K562 (cell line): ENCODE results near the gene LENG9. TPM values are rescaled to one million over a fixed set of nuclear protein-coding genes. Genes with fewer than 3 reads are reported as not detected.
"Not testable (repeated sequence)": the region's sequence is repeated elsewhere in the genome, so short reads cannot be mapped to it uniquely, and the experiment has no call there.

Source experiments
- ATAC-seq: fragments of 200-7000 bp; cut with Tn5 transposase; 3 replicates; pipeline ENCODE4 v1.9.1; 2020; ENCODE audit warnings: moderate library complexity
- BruUV-seq: library from RNA; stranded (reverse); fragments of 400-500 nt; replicated peaks from 2 replicates; lab custom pipeline; 2021; lab: Mats Ljungman, UMichigan
- CTCF ChIA-PET: fragments of 300-600 bp; formaldehyde crosslinking; extraction: SDS; loops from one replicate; lab custom pipeline; 2021; ENCODE audit warnings: low intra/inter-chr PET ratio; lab: Yijun Ruan, JAX
- POLR2A ChIA-PET: fragments of 300-600, 350-650 bp; sonication (Branson Sonifier 250); formaldehyde crosslinking; extraction: SDS; loops from one replicate; lab custom pipeline; 2021; ENCODE audit warnings: antibody characterized with exemption, inconsistent platforms; lab: Yijun Ruan, JAX
- DNase-seq, 4 experiments: peaks; one replicate each; pipeline versions ENCODE4 v3.0.0 to v3.0.0-alpha.2; 2011 to 2018; ENCODE audit warnings: low spot score in 3 of 4, mixed read lengths in 3 of 4; ENCODE audit errors: extremely low read depth in 1 of 4
- FAIRE-seq: peaks from 2 replicates; lab custom pipeline; 2011; peaks lifted over from hg19 to GRCh38; lab: Jason Lieb, UNC
- H2AFZ ChIP-seq: 2 replicates; pipeline ENCODE4 v1.6.0; 2011; ENCODE audit warnings: low read depth, low read length, control low read depth, inconsistent platforms
- H3K27ac ChIP-seq: fragments of 200-600 bp; 3 replicates; pipeline ENCODE4 v1.8.0; 2011; ENCODE audit warnings: low read depth, mild to moderate bottlenecking, control low read depth, inconsistent platforms, low read length, moderate library complexity, mixed read lengths; ENCODE audit errors: extremely low read depth
- H3K27me3 ChIP-seq, 2 experiments: fragments of 300-600 bp in 1 of 2; 2 replicates in 1 of 2; 3 replicates in 1 of 2; pipeline versions ENCODE4 v1.6.0 to v1.8.0; 2011; ENCODE audit warnings: inconsistent platforms in 2 of 2, low read length in 2 of 2, mild to moderate bottlenecking in 1 of 2, mixed read lengths in 1 of 2, moderate library complexity in 1 of 2; ENCODE audit not compliant: control insufficient read depth in 2 of 2, insufficient read depth in 2 of 2
- H3K36me3 ChIP-seq: fragments of 300-600 bp; 3 replicates; pipeline ENCODE4 v1.8.0; 2011; ENCODE audit warnings: mild to moderate bottlenecking, low read length, inconsistent platforms; ENCODE audit not compliant: control insufficient read depth, insufficient read depth
- H3K4me1 ChIP-seq, 2 experiments: fragments of 200-600 bp in 1 of 2; replicated peaks in 1 of 2; 2 replicates in 1 of 2; 3 replicates in 1 of 2; pipeline versions ENCODE4 v1.5.1 to v1.8.0; 2011; ENCODE audit warnings: inconsistent platforms in 2 of 2, low read length in 2 of 2, mild to moderate bottlenecking in 1 of 2, mixed read lengths in 1 of 2, moderate library complexity in 1 of 2; ENCODE audit not compliant: control insufficient read depth in 2 of 2, insufficient read depth in 2 of 2
- H3K4me2 ChIP-seq: 2 replicates; pipeline ENCODE4 v1.6.1; 2011; ENCODE audit warnings: low read length, control low read depth, inconsistent platforms, mixed read lengths; ENCODE audit not compliant: insufficient read depth
- H3K4me3 ChIP-seq: fragments of 200-600 bp; sonication (generic), shearing (Covaris generic); 2 replicates; pipeline ENCODE4 v1.5.1; 2016; ENCODE audit warnings: control low read depth, inconsistent platforms
- H3K79me2 ChIP-seq: fragments of 200-600 bp; 3 replicates; pipeline ENCODE4 v1.8.0; 2011; ENCODE audit warnings: low read length, inconsistent platforms; ENCODE audit not compliant: control insufficient read depth, insufficient read depth
- H3K9ac ChIP-seq, 2 experiments: 2 replicates each; pipeline versions ENCODE4 v1.6.0 to v1.6.1; 2011; ENCODE audit warnings: low read depth in 2 of 2, low read length in 2 of 2, control low read depth in 1 of 2, inconsistent platforms in 1 of 2, mild to moderate bottlenecking in 1 of 2, mixed read lengths in 1 of 2; ENCODE audit not compliant: insufficient read depth in 1 of 2
- H3K9me1 ChIP-seq: one replicate; pipeline ENCODE4 v1.6.0; 2011; ENCODE audit warnings: inconsistent platforms, mild to moderate bottlenecking, low read length, moderate library complexity; ENCODE audit not compliant: control insufficient read depth, insufficient read depth
- H3K9me3 ChIP-seq: replicated peaks from 2 replicates; pipeline ENCODE4 v1.5.1; 2011; ENCODE audit warnings: low read depth, low read length, inconsistent platforms; ENCODE audit not compliant: control insufficient read depth, insufficient read depth
- H4K20me1 ChIP-seq: replicated peaks from 2 replicates; pipeline ENCODE4 v1.6.1; 2011; ENCODE audit warnings: low read length, inconsistent platforms, mixed read lengths; ENCODE audit not compliant: control insufficient read depth, insufficient read depth
- WGBS: fragments of 100-300 bp; shearing (Covaris generic); methylation state at CpG from one replicate; pipeline ENCODE4 v1.1.6; 2016; ENCODE audit warnings: low coverage, mixed read lengths; ENCODE audit not compliant: insufficient coverage; ENCODE audit errors: missing lambda C conversion rate; 5-methylcytosine and 5-hydroxymethylcytosine counted together
- in situ Hi-C: fragments of 300-500 bp; cut with MboI; formaldehyde crosslinking; loops from 4 replicates; pipeline ENCODE4 v1.15.0; 2018; ENCODE audit warnings: inconsistent platforms, mixed read lengths
- intact Hi-C: fragments of 100-400 bp; cut with micrococcal nuclease; formaldehyde crosslinking; loops from 2 replicates; pipeline ENCODE4 v1.14.2; 2022
- polyA plus RNA-seq, 8 experiments: library from polyadenylated mRNA; depleted of rRNA in 4 of 8; stranded (reverse) in 5 of 8; unstranded in 3 of 8; fragments of >200 nt; fragmentation: Nextera tagmentation in 2 of 8; fragmentation: Illumina TruSeq in 1 of 8; extraction: Ambion mirVana in 2 of 8; extraction: Trizol in 1 of 8; gene quantifications; 2 replicates each; pipeline versions ENCODE4 v1.2.1 to v1.2.3, GENCODE V29; 2011 to 2014; ENCODE audit warnings: inconsistent platforms in 1 of 8, missing spikeins in 1 of 8
- total RNA-seq, 7 experiments: library from RNA; depleted of rRNA in 6 of 7; stranded (reverse); fragments of >200 nt in 6 of 7; fragmentation: Illumina TruSeq in 2 of 7; extraction: Trizol in 2 of 7; gene quantifications; 2 replicates each; pipeline versions ENCODE4 v1.2.1 to v1.2.3, GENCODE V29; 2011 to 2021; ENCODE audit warnings: low replicate concordance in 1 of 7

The LENG9 gene
- total and polyA plus RNA-seq, 9 of the 15 experiments (the other 6 are each of a cell fraction or from before 2014, with no cell fraction given) = 0.06 to 0.64 (median 0.33) TPM; not detected in 1

- H3K27ac ChIP-seq, H2AFZ ChIP-seq, H3K4me2 ChIP-seq, H3K79me2 ChIP-seq, H3K4me1 ChIP-seq, H3K36me3 ChIP-seq, CTCF ChIA-PET, H3K9me1 ChIP-seq, H3K9ac ChIP-seq, intact Hi-C loops, H4K20me1 ChIP-seq, BruUV-seq, POLR2A ChIA-PET, DNase-seq, H3K4me3 ChIP-seq, H3K9me3 ChIP-seq: not testable (repeated sequence)
- in situ Hi-C loops = loop anchor here (5.0 kb wide), 1 partner anchor 147 kb away; the partner anchor contains the start of gene LAIR1
- H3K27me3 ChIP-seq = peaks cover 11 to 44% of the 10 kb centered on the region in 2 experiments
- 27% methylated on average over 5 of the region's 21 CpGs for WGBS
- ATAC-seq = peak; percentile 94
- peak; percentile 96 for FAIRE-seq
Observed at GRCh38 chr19:54509200-54509940, 45.8 kb upstream of the LENG9 start.

GRCh38 chr19:54508487-54508886 is 44.9 kb upstream of the LENG9 start:
- H3K79me2 ChIP-seq, intact Hi-C loops, DNase-seq, H3K27ac ChIP-seq, FAIRE-seq, H3K9me3 ChIP-seq, POLR2A ChIA-PET, H3K4me1 ChIP-seq, H3K36me3 ChIP-seq, CTCF ChIA-PET, H4K20me1 ChIP-seq, H3K9ac ChIP-seq, H2AFZ ChIP-seq, H3K4me2 ChIP-seq, BruUV-seq, H3K4me3 ChIP-seq, H3K9me1 ChIP-seq: not testable (repeated sequence)
- 3% methylated on average over 2 of the region's 3 CpGs for WGBS
- in situ Hi-C loops = loop anchor here (5.0 kb wide), 1 partner anchor 146 kb away; the partner anchor contains the start of gene LAIR1
- peak; percentile 26; the same call in 1 of the 3 replicates for ATAC-seq
- peaks cover 11 to 44% of the 10 kb centered on the region in 2 experiments for H3K27me3 ChIP-seq
